ENCODE data around the gene RASA1. TPM values are rescaled to one million over a fixed set of nuclear protein-coding genes. Genes with fewer than 3 reads are reported as not detected.
A peak's percentile ranks its signal among the peaks of the same experiment; 100 is the strongest.

Gene RASA1
- total RNA-seq, 4 donors from 2014 or later = 23.8 to 27.2 (median 26.0) TPM

DNA sequence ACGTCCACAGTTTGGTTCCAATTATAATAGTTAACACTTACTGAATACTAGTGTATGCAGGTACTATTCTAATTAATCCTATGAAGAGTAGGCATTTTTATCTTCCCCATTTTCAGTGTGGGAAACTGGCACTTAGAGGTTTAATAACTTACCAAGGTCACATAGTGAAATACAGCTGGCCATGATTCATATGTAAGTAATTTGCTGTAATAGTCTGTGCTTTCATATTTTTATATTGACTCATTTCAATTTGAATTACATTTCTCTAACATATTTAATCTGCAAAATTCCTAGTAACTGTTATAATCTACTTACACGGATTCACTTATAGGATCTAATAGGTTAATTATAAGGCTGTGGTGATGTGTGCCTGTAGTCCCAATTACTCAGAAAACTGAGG lies 125.6 kb downstream of the RASA1 start:
- no peaks in the 10 kb centered on the region for H3K27me3 ChIP-seq
- H3K9me3 ChIP-seq = no peaks in the 10 kb centered on the region
- peak; percentile 69 for ATAC-seq
- no peak overlapping the region for H3K4me3 ChIP-seq
- WGBS, 2 donors (ENCODE audit: low coverage in 1 of 2) = 23 to 41% methylated on average over 2 of the region's 2 CpGs
- peak overlapping the region; percentile 58 to 63 (median 61) for H3K27ac ChIP-seq
- TF ChIP-seq, protein P1, sequence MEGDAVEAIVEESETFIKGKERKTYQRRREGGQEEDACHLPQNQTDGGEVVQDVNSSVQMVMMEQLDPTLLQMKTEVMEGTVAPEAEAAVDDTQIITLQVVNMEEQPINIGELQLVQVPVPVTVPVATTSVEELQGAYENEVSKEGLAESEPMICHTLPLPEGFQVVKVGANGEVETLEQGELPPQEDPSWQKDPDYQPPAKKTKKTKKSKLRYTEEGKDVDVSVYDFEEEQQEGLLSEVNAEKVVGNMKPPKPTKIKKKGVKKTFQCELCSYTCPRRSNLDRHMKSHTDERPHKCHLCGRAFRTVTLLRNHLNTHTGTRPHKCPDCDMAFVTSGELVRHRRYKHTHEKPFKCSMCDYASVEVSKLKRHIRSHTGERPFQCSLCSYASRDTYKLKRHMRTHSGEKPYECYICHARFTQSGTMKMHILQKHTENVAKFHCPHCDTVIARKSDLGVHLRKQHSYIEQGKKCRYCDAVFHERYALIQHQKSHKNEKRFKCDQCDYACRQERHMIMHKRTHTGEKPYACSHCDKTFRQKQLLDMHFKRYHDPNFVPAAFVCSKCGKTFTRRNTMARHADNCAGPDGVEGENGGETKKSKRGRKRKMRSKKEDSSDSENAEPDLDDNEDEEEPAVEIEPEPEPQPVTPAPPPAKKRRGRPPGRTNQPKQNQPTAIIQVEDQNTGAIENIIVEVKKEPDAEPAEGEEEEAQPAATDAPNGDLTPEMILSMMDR (IDR thresholded peaks at IDR 0.05) = no peak
- peak; percentile 63 for TF ChIP-seq POLR2AphosphoS5 (IDR thresholded peaks at IDR 0.05)
- H3K4me1 ChIP-seq = peaks cover 10 to 41% (median 13%) of the 10 kb centered on the region in 3 donors
- H3K36me3 ChIP-seq = peaks cover 4 to 92% of the 10 kb centered on the region in 2 donors

- Histone ChIP-seq H3K9me3 (no peaks in the 10 kb centered on the region), H3K4me3 (no peak overlapping the region), H3K27ac (peak overlapping the region; percentile 56 to 63 (median 58)), H3K36me3 (peaks cover 6 to 92% of the 10 kb centered on the region in 2 donors), H3K4me1 (peaks cover 11 to 42% (median 13%) of the 10 kb centered on the region in 3 donors), H3K27me3 (no peaks in the 10 kb centered on the region)
- 69 to 72% methylated on average over 3 of the region's 3 CpGs for WGBS, 2 donors (ENCODE audit: low coverage in 1 of 2)
- peak; percentile 72 for ATAC-seq
- TF ChIP-seq POLR2AphosphoS5 (IDR thresholded peaks at IDR 0.05) (peak; percentile 59), POLR2A (IDR thresholded peaks at IDR 0.05) (no peak)
Measured at GRCh38 chr5:87394411-87395165, 126.9 kb downstream of the RASA1 start.

DNA sequence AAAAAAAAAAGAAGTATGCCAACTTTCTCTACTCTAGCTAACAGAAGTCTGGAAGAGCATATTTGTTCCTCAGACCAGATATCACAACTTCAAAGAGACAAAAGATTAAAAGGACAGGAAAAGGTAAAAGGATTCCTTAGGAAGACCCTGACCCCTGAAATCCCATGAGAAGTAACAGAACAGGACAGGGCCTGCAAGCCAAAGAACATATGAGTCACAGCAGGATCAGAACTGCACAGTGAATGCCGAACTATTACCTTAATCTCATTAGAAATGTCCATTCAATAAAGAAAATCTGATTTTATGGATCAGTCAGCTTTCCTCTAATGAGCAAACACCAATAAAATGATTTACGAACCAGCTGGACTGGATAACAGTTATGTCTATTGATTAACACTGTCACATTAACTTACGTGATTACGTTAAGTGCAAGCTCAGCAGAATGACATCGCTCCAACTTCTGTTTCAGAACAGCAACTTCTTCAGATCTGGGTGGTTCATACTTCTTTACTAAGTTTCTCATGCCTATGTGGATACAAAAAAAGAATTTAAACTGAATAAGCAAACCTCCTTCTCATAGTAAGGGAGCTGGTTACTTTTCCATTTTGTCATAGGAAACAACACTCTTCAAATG lies 131.4 kb downstream of the RASA1 start:
- Histone ChIP-seq H3K27me3 (no peaks in the 10 kb centered on the region), H3K9me3 (peaks cover 0 to 5% (median 0%) of the 10 kb centered on the region in 3 donors), H3K4me3 (no peak overlapping the region), H3K27ac (peak overlapping the region in 3 of 4 donors; percentile 24 to 41 (median 29)), H3K4me1 (peaks cover 2 to 17% (median 6%) of the 10 kb centered on the region in 3 donors), H3K36me3 (peaks cover 6 to 89% of the 10 kb centered on the region in 2 donors)
- TF ChIP-seq POLR2AphosphoS5 (IDR thresholded peaks at IDR 0.05) (no peak), POLR2A (IDR thresholded peaks at IDR 0.05) (no peak), EP300 (IDR thresholded peaks at IDR 0.05) (no peak)
- TF ChIP-seq, protein P1 (IDR thresholded peaks at IDR 0.05) = no peak
- 74 to 93% methylated on average over 5 of the region's 5 CpGs for WGBS, 2 donors (ENCODE audit: low coverage in 1 of 2)
- ATAC-seq = no peak

DNA sequence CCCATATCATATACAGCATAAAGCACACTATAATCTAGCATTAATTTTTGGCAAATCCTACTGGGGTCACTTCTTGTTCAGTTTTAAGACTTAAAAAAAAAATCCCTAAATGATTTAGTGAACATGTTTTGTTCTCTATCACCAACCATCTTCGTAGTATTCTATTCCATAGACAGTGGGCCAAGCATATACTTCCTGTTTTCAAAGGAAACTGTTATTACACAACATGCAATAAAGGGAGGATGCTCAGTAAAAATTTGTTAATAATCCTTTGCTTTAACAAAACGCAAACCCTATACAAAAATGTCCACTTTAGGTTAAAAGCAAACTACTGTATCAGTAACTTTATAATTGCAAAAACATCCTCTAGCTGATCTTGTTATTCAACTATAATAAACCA lies 132.0 kb downstream of the RASA1 start:
- 57 to 73% methylated on average over 2 of the region's 2 CpGs for WGBS, 2 donors (ENCODE audit: low coverage in 1 of 2)
- H3K27me3 ChIP-seq = no peaks in the 10 kb centered on the region
- TF ChIP-seq POLR2AphosphoS5 (IDR thresholded peaks at IDR 0.05) = no peak
- H3K4me1 ChIP-seq = peaks cover 0 to 10% (median 2%) of the 10 kb centered on the region in 3 donors
- peak overlapping the region in 3 of 4 donors; percentile 16 to 41 (median 29) for H3K27ac ChIP-seq
- peaks cover 9 to 91% of the 10 kb centered on the region in 2 donors for H3K36me3 ChIP-seq
- H3K4me3 ChIP-seq = no peak overlapping the region
- H3K9me3 ChIP-seq = peaks cover 0 to 5% (median 0%) of the 10 kb centered on the region in 3 donors
- ATAC-seq = peak; percentile 42

DNA sequence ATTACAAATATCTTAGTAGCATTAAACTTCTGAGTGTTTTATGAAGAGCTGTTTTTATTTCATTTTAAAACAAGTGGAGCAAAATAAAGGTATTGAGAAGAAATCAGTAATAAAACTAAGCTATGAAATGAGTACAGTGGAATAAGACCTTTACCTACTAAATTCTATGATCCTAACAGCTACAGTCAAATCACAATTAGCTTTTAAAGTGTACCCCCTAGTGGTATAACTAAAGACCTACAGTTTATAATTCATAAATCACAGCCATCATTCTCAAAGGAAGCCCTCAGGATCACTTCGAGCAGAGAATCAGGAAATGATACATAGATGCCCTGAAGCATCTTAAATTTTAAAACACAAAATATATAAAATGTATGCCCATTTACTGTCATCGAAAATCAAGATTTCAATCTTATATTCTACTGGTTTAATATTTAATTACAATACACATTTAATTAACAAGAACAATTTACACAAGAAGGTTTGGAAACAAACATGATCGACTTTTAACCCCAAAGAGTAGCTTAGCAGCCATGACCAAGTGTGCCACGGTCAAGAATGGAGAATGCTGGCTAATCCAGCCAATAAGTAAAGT lies 132.7 kb downstream of the RASA1 start:
- 70 to 71% methylated on average over 4 of the region's 4 CpGs for WGBS, 2 donors (ENCODE audit: low coverage in 1 of 2)
- TF ChIP-seq EP300 (IDR thresholded peaks at IDR 0.05) = no peak
- TF ChIP-seq POLR2AphosphoS5 (IDR thresholded peaks at IDR 0.05) = no peak
- no peak for TF ChIP-seq POLR2A (IDR thresholded peaks at IDR 0.05)
- TF ChIP-seq, protein P1 (IDR thresholded peaks at IDR 0.05) = peak; percentile 59 to 68 (median 64)
- H3K9me3 ChIP-seq = peaks cover 0 to 5% (median 0%) of the 10 kb centered on the region in 3 donors
- ATAC-seq = peak; percentile 59
- H3K4me1 ChIP-seq = peaks cover 0 to 7% (median 2%) of the 10 kb centered on the region in 3 donors
- H3K36me3 ChIP-seq = peaks cover 9 to 91% of the 10 kb centered on the region in 2 donors
- peak overlapping the region; percentile 4 to 41 (median 30) for H3K27ac ChIP-seq
- H3K4me3 ChIP-seq = no peak overlapping the region
- no peaks in the 10 kb centered on the region for H3K27me3 ChIP-seq
